Measurements from ENCODE around the gene MAGI2.

DNA sequence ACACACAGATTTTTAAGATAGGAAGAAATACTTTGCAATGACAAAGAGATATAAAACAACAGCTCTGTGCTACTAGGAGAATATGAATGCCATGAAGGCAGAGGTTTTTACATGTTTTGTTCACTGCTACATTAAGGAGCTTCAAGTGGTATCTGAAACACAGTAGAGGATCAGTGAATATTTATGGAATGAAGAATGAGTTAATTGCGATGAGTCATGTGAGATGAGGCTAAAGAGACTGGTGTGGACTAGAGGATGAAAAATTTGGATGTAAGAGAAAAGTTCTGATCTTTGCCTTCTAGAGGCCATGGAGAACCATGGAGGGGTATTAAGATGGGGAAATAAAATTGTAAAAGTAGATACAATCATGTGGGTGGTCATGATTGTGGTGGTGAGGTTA, 1220.7 kb downstream of the MAGI2 start:
- TF ChIP-seq, protein P1, sequence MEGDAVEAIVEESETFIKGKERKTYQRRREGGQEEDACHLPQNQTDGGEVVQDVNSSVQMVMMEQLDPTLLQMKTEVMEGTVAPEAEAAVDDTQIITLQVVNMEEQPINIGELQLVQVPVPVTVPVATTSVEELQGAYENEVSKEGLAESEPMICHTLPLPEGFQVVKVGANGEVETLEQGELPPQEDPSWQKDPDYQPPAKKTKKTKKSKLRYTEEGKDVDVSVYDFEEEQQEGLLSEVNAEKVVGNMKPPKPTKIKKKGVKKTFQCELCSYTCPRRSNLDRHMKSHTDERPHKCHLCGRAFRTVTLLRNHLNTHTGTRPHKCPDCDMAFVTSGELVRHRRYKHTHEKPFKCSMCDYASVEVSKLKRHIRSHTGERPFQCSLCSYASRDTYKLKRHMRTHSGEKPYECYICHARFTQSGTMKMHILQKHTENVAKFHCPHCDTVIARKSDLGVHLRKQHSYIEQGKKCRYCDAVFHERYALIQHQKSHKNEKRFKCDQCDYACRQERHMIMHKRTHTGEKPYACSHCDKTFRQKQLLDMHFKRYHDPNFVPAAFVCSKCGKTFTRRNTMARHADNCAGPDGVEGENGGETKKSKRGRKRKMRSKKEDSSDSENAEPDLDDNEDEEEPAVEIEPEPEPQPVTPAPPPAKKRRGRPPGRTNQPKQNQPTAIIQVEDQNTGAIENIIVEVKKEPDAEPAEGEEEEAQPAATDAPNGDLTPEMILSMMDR (IDR thresholded peaks at IDR 0.05; ENCODE audit: low read depth, low read length, missing input control): no peak
- TF ChIP-seq YY1 (IDR thresholded peaks at IDR 0.05) (no peak), JUND (IDR thresholded peaks at IDR 0.05) (no peak), RAD21 (IDR thresholded peaks at IDR 0.05) (no peak), RXRA (IDR thresholded peaks at IDR 0.05) (no peak), EGR1 (IDR thresholded peaks at IDR 0.05; ENCODE audit: low read depth in 2 of 2) (no peak), GABPA (IDR thresholded peaks at IDR 0.05 in 1 of 2, conservative IDR thresholded peaks at IDR 0.05 in 1 of 2) (no peak), TAF1 (conservative IDR thresholded peaks at IDR 0.05) (no peak)
- TF ChIP-seq, protein P2, sequence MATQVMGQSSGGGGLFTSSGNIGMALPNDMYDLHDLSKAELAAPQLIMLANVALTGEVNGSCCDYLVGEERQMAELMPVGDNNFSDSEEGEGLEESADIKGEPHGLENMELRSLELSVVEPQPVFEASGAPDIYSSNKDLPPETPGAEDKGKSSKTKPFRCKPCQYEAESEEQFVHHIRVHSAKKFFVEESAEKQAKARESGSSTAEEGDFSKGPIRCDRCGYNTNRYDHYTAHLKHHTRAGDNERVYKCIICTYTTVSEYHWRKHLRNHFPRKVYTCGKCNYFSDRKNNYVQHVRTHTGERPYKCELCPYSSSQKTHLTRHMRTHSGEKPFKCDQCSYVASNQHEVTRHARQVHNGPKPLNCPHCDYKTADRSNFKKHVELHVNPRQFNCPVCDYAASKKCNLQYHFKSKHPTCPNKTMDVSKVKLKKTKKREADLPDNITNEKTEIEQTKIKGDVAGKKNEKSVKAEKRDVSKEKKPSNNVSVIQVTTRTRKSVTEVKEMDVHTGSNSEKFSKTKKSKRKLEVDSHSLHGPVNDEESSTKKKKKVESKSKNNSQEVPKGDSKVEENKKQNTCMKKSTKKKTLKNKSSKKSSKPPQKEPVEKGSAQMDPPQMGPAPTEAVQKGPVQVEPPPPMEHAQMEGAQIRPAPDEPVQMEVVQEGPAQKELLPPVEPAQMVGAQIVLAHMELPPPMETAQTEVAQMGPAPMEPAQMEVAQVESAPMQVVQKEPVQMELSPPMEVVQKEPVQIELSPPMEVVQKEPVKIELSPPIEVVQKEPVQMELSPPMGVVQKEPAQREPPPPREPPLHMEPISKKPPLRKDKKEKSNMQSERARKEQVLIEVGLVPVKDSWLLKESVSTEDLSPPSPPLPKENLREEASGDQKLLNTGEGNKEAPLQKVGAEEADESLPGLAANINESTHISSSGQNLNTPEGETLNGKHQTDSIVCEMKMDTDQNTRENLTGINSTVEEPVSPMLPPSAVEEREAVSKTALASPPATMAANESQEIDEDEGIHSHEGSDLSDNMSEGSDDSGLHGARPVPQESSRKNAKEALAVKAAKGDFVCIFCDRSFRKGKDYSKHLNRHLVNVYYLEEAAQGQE (IDR thresholded peaks at IDR 0.05): no peak
- TF ChIP-seq, protein P3, sequence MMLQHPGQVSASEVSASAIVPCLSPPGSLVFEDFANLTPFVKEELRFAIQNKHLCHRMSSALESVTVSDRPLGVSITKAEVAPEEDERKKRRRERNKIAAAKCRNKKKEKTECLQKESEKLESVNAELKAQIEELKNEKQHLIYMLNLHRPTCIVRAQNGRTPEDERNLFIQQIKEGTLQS (IDR thresholded peaks at IDR 0.05): no peak

All from liver (tissue), 3 donors.